GM18873 (cell line): ENCODE measurements around the gene MITD1.
"Not testable (repeated sequence)": the region's sequence is repeated elsewhere in the genome, so short reads cannot be mapped to it uniquely, and the experiment has no call there.

Experiments used
- ATAC-seq: cut with Tn5 transposase; IDR thresholded peaks from one replicate; pipeline ENCODE4 v1.9.1; 2021; ENCODE audit warnings: mild to moderate bottlenecking, moderate library complexity, moderate number of reproducible peaks; ENCODE audit not compliant: unreplicated experiment, low FRiP score

The MITD1 gene

DNA sequence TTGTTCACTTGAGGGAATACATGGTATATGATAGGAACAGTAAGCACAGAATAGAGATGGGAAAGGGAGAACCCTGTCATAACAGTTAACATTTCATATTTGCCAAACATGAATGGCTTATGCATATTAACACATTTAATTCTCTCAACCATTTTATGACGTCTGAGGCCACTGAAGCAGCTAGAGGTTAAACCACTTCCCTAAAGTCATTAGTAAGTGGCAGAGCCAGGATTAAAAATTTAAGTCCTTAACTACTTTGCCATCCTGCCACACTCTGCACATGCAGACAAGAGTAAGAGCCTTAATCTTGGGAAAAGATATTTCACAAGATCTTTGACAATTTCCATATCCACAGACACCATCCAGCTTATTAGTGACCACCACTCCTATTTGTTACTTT, 24.0 kb downstream of the MITD1 start:
- ATAC-seq = no peak

DNA sequence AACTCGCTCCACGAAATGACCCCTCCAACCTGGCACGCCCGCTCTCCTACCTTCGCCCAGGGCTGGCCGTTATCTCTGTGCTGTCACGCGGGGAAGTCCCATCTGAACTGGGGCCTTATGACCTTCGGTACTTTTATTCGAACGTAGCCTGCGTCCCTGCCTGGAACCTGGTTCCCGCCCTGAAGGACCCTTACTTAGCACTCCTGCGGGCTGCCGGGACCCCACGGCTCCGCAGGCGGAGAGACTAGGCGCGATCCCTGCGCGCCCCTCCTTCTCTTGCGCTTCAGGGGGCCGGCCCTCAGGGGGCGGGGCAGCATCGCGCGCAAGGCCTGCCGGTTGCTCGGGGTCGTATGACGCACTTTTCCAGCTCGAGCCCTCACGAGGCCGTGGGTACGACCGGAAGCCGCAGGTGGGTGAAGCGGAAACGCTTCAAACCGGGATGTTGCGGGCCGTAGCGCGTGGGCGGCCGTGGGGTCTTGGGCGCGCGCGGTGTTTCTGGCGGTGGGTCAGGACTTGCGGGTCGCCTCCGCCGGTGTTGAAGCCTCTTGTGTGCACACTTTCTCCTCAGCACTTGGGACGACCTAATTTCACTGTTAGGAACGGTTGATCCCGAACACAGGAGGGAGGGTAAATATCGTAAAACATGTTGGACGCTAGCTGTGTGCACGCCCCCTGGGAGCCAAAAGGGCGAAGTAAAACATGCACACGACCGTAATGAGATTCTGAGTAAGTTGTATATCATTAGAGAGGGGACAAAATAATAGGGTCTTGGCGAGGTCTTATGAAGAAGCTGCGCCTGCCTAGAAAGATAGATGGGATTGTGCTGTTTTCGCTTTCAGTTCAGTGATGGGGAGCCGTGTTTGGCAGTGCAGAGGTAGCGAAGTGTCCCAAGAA, 26.0 kb downstream of the MITD1 start, which contains the start of the genes LIPT1 and TSGA10:
LIPT1 (plus strand) TSS at position 325 of the 894 bp plus-strand sequence. CDS start 6,991 bp downstream, outside the sequence.
TSGA10 (minus strand) TSS at position 300 of the 894 bp plus-strand sequence. CDS start 45,503 bp downstream, outside the sequence.
- peak; percentile 91 for ATAC-seq

DNA sequence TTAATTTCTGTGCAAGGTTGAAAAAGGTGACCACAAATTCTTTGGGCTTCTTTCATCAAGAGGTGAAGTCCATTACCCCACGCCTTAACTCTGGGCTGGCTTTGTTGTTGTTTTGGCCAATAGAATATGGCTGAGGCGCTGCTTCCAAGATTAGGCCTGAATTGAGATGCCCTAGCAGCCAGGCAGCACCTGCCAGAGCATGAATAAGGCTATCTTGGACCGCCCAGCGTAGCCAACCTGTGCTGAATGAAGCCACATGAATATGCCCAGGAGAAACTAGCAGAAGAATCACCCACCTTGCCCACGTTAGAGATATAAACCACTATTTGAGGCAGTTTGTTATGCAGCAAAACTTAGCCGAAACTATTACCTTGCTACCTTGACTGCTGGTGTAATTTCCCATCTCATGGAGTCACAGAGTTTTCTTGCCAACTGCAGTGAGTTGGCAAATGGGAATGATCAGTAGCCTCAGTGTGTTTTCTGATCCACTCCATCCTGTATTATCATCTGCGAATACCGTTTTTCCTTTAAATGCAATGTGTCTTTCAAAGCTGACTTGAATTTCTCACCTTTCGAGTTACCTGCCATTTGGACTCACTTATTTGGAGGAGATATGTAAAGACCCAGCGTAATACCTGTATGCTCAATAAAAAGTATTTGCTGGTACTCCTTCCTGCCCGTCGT, 26.8 kb downstream of the MITD1 start:
- no peak for ATAC-seq

DNA sequence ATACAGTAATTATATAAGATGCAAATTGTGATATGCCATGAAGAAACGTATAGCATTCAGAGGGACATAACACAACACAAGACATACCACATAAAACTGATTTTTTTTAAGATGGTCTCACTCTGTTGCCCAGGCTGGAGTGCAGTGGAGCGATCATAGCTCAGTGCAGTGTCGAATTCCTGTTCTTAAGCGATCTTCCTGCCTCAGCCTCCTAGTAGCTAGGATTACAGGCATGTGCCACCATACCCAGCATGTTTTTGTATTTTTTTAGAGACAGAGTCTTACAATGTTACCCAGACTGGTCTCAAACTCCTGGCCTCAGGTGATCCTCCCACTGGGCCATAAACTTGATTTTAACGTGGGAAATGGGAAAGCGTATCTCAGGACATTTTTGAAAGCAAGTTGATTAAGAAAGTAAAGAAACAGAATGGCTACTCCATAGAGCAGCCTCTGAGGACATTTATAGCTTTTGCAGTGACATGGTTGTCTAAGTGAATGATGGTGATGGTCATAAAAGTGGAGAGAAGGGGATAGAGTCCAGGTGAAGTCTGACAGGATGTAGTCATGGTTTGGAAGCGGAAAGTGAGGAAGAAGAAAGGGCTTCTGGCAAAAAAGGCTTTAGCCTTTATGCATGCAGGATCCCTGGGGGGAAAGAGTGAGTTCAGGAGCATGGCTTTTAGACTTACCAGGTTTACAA, 28.5 kb downstream of the MITD1 start:
- ATAC-seq = no peak

DNA sequence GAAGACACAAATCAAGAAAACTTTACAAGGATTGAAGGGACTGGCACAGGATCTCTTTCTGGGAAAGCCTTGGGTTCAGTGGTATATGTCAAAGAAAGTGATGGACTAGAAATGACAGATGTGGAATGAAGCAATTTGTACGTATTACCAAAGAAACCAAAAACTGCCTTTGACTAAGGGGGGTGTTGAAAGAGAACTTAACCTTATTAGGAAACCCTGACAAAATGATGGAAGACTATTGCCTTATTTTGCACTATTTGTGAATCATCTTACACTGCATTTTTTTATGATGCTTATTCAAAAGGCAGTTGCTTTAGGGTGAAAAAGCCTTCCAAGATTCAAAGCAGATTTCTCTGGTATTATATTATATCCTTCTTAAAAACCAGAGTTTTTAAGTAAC, 30.2 kb downstream of the MITD1 start:
- no peak for ATAC-seq

DNA sequence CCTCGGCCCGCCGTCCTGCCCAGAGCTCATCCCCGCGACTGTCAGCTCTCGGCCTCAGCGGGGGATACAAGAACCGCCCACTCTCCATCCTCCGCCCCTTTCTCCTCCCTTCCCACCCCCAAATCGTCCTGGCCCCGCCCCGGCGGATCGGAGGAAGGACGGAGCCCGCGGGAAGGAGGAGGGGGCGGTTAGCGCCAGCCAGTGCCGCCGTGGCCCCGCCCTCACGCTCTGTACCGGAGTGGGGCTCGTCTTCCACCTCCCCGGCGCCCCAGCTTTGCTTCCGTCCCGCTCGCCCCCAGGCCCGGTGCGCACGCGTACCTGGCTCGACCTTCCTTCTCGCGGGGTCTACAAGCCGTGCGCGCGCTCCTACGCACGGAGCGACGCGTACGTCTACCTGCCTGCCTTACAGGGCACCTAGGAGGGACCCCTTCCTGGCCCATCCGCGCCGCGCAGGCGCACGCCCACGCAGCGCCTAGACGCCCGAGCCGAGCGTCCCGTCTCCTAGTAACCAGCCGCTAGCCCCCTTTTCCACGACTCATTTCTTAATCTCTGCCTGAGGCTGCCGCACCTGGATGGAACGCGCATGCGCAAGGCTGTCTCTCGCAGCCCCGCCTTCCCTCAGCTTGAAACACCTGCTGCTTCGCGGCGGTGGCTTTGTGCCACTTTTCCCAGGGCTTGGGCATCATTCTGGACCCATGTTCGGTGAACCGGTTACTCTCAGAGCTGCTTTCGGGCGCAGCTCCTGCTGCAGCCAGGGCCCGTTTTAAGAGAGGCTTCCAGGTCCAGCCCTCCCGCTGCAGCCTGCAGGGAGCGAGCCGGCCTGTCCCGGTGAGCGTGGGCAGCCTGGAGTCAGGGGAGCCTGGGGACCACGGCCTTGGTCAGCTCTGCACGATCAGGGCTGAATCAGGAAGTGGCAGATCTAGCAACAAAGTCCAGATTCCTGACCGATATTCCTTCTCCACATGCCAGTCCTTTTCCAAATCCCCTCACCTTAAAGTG, 39.4 kb downstream of the MITD1 start, which contains the start of gene C2orf15:
C2orf15 (plus strand) TSS at position 598 of the 999 bp plus-strand sequence. CDS start 8,852 bp downstream, outside the sequence.
- ATAC-seq = peak; percentile 77

DNA sequence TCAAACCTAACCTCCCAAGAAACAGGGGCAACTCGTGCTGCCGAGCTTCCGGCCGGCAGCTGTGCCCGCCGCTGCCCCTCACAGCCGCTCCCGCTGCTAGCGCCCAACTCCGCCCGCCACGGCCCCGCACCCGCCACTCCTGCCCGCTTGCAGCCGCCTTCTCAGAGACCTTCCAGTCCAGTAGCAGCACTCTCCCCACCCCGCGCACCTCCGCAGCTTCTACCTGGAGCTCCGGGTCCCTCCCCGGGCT, 40.1 kb downstream of the MITD1 start:
- peak; percentile 31 for ATAC-seq

DNA sequence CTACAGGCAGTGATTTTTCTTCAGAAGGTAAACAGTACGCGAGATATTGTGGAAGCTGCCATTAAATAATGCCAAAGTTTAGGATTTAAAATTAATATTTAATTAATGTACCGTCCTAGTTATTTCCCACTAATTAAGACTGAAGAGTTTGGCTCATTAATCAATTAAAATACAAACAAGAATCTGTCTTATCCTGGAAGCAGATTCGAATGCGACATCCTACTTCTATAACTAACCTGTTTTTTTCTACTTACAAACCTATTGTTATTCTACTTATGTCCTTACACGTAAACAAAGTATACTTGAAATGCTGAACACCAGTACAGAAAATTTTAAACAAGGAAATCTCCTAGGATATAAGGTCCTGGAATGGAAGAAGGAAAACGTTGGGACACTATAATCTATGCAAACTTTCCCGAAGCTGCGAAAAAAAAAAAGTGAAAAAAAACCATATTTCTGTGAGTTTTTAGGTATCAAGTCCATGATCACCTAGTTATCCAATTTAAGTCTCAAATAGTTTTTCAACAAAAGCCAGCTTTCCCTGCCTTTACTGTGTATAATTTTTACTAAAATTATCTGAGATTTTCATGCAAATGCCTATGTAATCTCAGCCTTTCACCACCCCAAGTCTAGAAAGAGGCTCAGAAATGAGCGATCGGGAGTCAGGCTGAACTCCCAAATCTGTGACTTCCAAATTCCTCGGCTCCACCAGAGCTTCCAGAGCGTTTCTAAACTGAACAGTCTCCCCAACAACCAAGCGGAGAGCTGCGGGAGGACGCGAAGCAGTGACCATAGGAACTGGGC, 40.6 kb downstream of the MITD1 start:
- no peak for ATAC-seq

DNA sequence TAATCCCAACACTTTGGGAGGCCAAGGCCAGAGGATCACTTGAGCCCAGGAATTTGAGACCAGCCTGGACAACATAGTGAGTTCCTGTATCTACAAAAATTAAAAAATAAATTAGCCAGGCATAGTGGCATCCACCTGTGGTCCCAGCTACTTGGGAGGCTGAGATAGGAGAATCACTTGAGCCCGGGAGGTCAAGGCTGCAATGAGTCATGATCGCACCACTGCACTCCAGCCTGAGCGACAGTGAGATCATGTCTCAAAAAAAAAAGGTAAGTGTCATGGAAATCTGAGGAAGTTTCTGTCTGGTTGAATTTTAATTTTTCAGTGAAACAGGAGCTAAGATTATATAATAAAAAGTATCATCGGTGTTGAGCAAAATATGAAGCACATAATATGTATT, 41.9 kb downstream of the MITD1 start:
- ATAC-seq = no peak

DNA sequence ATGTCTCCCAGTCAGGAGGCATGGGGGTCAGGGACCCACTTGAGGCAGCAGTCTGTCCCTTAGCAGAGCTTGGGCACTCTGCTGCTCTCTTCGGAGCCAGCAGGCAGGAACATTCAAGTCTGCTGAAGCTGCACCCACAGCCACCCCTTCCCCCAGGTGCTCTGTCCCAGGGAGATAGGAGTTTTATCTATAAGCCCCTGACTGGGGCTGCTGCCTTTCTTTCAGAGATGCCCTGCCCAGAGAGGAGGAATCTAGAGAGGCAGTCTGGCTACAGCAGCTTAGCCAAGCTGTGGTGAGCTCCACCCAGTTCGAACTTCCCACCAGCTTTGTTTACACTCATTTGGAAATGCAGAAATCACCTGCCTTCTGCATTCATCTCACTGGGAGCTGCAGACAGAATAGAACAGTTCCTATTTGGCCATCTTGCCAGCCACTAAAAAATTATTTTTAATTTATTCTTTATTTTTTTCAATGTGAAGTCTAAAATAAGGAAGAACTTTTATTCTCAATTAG, 45.8 kb downstream of the MITD1 start:
- not testable (repeated sequence) for ATAC-seq

DNA sequence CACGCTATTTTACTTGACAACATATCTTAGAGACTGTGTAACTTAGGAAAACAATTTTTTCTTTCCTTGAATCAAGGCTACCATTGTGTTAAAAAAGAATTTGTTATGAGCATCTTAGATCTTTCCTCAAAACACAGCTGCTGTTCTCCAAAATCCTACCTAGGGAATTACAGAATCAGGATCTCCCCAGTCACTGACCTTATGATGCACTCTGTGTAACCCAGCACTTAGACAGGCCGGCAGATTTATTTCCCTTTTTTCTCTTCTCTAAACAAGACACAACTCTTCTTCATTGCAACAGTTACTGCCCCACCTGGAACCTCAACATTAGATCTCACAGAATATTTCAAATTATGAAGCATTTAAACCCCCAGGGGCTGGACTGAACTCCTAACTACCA, 52.9 kb downstream of the MITD1 start:
- ATAC-seq = no peak
